ENCODE results near the gene IL4. TPM values are rescaled to one million over a fixed set of nuclear protein-coding genes. Genes with fewer than 3 reads are reported as not detected.

The IL4 gene
- total and polyA plus RNA-seq, 2 experiments from 2014 or later, result not detected

GRCh38 chr5:132637241-132637640 lies 36.5 kb upstream of the IL4 start (continued):
- TF ChIP-seq, protein P1, sequence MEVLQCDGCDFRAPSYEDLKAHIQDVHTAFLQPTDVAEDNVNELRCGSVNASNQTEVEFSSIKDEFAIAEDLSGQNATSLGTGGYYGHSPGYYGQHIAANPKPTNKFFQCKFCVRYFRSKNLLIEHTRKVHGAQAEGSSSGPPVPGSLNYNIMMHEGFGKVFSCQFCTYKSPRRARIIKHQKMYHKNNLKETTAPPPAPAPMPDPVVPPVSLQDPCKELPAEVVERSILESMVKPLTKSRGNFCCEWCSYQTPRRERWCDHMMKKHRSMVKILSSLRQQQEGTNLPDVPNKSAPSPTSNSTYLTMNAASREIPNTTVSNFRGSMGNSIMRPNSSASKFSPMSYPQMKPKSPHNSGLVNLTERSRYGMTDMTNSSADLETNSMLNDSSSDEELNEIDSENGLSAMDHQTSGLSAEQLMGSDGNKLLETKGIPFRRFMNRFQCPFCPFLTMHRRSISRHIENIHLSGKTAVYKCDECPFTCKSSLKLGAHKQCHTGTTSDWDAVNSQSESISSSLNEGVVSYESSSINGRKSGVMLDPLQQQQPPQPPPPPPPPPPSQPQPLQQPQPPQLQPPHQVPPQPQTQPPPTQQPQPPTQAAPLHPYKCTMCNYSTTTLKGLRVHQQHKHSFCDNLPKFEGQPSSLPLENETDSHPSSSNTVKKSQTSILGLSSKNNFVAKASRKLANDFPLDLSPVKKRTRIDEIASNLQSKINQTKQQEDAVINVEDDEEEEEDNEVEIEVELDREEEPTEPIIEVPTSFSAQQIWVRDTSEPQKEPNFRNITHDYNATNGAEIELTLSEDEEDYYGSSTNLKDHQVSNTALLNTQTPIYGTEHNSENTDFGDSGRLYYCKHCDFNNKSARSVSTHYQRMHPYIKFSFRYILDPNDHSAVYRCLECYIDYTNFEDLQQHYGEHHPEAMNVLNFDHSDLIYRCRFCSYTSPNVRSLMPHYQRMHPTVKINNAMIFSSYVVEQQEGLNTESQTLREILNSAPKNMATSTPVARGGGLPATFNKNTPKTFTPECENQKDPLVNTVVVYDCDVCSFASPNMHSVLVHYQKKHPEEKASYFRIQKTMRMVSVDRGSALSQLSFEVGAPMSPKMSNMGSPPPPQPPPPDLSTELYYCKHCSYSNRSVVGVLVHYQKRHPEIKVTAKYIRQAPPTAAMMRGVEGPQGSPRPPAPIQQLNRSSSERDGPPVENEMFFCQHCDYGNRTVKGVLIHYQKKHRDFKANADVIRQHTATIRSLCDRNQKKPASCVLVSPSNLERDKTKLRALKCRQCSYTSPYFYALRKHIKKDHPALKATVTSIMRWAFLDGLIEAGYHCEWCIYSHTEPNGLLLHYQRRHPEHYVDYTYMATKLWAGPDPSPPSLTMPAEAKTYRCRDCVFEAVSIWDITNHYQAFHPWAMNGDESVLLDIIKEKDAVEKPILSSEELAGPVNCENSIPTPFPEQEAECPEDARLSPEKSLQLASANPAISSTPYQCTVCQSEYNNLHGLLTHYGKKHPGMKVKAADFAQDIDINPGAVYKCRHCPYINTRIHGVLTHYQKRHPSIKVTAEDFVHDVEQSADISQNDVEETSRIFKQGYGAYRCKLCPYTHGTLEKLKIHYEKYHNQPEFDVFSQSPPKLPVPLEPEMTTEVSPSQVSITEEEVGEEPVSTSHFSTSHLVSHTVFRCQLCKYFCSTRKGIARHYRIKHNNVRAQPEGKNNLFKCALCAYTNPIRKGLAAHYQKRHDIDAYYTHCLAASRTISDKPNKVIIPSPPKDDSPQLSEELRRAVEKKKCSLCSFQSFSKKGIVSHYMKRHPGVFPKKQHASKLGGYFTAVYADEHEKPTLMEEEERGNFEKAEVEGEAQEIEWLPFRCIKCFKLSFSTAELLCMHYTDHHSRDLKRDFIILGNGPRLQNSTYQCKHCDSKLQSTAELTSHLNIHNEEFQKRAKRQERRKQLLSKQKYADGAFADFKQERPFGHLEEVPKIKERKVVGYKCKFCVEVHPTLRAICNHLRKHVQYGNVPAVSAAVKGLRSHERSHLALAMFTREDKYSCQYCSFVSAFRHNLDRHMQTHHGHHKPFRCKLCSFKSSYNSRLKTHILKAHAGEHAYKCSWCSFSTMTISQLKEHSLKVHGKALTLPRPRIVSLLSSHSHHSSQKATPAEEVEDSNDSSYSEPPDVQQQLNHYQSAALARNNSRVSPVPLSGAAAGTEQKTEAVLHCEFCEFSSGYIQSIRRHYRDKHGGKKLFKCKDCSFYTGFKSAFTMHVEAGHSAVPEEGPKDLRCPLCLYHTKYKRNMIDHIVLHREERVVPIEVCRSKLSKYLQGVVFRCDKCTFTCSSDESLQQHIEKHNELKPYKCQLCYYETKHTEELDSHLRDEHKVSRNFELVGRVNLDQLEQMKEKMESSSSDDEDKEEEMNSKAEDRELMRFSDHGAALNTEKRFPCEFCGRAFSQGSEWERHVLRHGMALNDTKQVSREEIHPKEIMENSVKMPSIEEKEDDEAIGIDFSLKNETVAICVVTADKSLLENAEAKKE (CRISPR knock-in tag; IDR thresholded peaks at IDR 0.05), result no peak
- no peak for TF ChIP-seq ZNF331 (CRISPR knock-in tag; IDR thresholded peaks at IDR 0.05; ENCODE audit: low read depth)
- TF ChIP-seq, protein P2, sequence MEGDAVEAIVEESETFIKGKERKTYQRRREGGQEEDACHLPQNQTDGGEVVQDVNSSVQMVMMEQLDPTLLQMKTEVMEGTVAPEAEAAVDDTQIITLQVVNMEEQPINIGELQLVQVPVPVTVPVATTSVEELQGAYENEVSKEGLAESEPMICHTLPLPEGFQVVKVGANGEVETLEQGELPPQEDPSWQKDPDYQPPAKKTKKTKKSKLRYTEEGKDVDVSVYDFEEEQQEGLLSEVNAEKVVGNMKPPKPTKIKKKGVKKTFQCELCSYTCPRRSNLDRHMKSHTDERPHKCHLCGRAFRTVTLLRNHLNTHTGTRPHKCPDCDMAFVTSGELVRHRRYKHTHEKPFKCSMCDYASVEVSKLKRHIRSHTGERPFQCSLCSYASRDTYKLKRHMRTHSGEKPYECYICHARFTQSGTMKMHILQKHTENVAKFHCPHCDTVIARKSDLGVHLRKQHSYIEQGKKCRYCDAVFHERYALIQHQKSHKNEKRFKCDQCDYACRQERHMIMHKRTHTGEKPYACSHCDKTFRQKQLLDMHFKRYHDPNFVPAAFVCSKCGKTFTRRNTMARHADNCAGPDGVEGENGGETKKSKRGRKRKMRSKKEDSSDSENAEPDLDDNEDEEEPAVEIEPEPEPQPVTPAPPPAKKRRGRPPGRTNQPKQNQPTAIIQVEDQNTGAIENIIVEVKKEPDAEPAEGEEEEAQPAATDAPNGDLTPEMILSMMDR (conservative IDR thresholded peaks at IDR 0.05; ENCODE audit: low read depth in 2 of 2), result no peak

DNA sequence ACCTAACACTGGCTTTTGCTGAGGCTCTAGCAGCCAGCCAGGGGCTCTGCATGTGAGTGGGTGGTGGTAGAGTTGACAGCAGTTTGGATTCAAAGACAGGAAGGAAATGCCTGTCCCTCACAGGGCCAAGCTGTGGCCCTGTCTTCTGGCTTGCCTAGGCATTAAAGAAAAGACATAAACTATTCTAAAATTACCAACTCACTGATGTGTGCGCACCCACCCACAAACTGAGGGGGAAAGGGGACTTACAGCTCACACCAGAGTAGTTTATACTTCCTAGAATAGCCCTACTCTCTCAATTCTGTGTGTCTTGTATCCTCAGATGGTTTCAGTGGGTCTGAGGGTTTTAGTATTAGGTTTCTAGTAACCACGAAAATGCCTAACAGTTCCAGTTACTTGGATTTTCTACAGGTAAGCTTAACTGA lies 34.1 kb upstream of the IL4 start:
- Histone ChIP-seq H3K79me2 (replicated peaks; ENCODE audit: insufficient read depth) (no peaks in the 10 kb centered on the region), H3K27me3 (ENCODE audit: insufficient read depth) (no peaks in the 10 kb centered on the region), H3K36me3 (ENCODE audit: insufficient read depth) (peaks cover 6% of the 10 kb centered on the region), H3K4me2 (no peak overlapping the region), H2AFZ (no peak overlapping the region), H3K9me2 (ENCODE audit: insufficient read depth) (no peaks in the 10 kb centered on the region), H3K27ac (ENCODE audit: low read depth) (no peak overlapping the region), H3K4me3 (no peak overlapping the region), H3K4me1 (ENCODE audit: insufficient read depth) (peaks cover 11% of the 10 kb centered on the region), H4K20me1 (replicated peaks; ENCODE audit: insufficient read depth) (no peaks in the 10 kb centered on the region), H3F3A (replicated peaks; ENCODE audit: low read depth) (no peaks in the 10 kb centered on the region)
- DNase-seq (ENCODE audit: low spot score) (no peak), ATAC-seq (no peak)
- H3K27ac Mint-ChIP-seq, result no peak overlapping the region
- H3K27me3 Mint-ChIP-seq (ENCODE audit: insufficient read depth, low read depth, poor library complexity), result peaks cover 1% of the 10 kb centered on the region
- no peak overlapping the region for H3K4me3 Mint-ChIP-seq
- H3K9me3 Mint-ChIP-seq, result no peaks in the 10 kb centered on the region
- peaks cover 37% of the 10 kb centered on the region for H3K36me3 Mint-ChIP-seq (ENCODE audit: low read depth)
- H3K4me1 Mint-ChIP-seq, result peaks cover 11% of the 10 kb centered on the region
- TF ChIP-seq CREB1 (CRISPR knock-in tag; IDR thresholded peaks at IDR 0.05; ENCODE audit: low read depth) (no peak), EZH2 (IDR thresholded peaks at IDR 0.05; ENCODE audit: low read depth, unreplicated experiment) (no peak), STAT1 (IDR thresholded peaks at IDR 0.05; ENCODE audit: unreplicated experiment) (no peak), NANOG (IDR thresholded peaks at IDR 0.05; ENCODE audit: borderline replicate concordance) (no peak), POLR2AphosphoS5 (IDR thresholded peaks at IDR 0.05; ENCODE audit: low read depth) (no peak), EZH2phosphoT487 (IDR thresholded peaks at IDR 0.05; ENCODE audit: unreplicated experiment) (no peak), JUNB (IDR thresholded peaks at IDR 0.05; ENCODE audit: unreplicated experiment) (no peak)
- TF ChIP-seq, protein P2 (conservative IDR thresholded peaks at IDR 0.05; ENCODE audit: low read depth in 2 of 2), result no peak
- TF ChIP-seq, protein P3, sequence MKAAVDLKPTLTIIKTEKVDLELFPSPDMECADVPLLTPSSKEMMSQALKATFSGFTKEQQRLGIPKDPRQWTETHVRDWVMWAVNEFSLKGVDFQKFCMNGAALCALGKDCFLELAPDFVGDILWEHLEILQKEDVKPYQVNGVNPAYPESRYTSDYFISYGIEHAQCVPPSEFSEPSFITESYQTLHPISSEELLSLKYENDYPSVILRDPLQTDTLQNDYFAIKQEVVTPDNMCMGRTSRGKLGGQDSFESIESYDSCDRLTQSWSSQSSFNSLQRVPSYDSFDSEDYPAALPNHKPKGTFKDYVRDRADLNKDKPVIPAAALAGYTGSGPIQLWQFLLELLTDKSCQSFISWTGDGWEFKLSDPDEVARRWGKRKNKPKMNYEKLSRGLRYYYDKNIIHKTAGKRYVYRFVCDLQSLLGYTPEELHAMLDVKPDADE (IDR thresholded peaks at IDR 0.05), result no peak
